Cortex of kidney (tissue), 1 donor: ENCODE data around the gene TMEM221.

ENCODE experiments used
- DNase-seq: peaks from one replicate; lab custom pipeline; 2025; lab: John Stamatoyannopoulos, UW

Gene TMEM221

GRCh38 chr19:17405250-17406045 lies 43.0 kb downstream of the TMEM221 start, which contains the start of gene BST2:
Gene BST2, minus strand, starts transcription at chr19:17405630. Its CDS starts 55 bp downstream, at chr19:17405575.
- DNase-seq = no peak

GRCh38 chr19:17404621-17405249 lies 43.7 kb downstream of the TMEM221 start:
- no peak for DNase-seq

DNA sequence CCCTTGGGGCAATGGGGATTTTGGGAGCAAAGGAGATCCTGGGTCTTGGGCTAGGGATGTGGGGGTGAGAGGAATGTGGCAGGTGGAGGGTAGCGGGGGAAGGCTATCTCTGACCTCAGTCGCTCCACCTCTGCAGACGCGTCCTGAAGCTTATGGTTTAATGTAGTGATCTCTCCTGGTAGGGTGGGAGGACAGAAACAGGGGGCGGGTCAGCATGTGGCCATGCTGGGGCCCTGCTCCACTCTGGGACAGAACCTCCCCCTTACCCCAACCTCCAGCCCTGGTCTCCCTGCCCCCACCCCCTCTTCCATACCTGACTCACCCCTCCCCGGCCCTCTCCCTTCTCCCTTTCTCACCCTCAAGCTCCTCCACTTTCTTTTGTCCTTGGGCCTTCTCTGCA lies 44.5 kb downstream of the TMEM221 start:
- no peak for DNase-seq

DNA sequence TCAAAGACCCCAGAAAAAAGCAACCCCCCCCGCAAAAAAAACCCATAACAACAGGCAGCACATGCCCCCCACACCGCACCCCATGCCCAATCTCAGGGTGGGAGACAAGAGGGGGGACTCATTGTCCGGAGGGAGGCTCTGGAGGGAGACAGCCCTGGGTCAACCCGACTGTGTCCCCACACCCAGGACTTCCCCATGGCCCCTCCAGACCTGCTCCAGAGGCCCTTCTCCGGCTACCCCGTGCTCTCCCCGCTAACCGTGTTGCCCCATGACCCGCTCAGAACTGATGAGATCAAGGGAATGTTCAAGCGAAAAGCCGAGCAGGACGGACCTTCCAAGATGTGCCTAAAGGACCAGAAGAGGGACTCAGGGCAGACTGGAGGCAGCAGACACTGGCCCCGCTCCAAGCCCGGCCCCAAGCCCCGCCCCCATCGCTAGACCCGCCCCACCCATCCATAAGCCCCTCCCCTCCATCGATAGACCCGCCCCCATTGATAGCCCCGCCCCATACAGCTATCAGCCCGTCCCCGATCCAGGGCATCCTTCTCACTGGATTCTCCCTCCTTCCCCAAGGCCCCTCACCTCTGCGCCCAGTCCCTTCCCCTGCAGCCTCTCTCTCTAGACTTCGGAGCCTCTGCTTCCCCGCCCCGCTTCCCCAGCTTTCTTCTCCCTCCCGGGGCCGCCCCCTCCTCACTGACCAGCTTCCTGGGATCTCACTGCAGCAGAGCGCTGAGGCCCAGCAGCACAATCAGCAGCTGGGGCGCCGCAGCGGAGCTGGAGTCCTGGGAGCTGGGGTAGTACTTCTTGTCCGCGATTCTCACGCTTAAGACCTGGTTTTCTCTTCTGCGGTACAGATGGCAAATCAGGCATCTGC lies 45.2 kb downstream of the TMEM221 start:
- no peak for DNase-seq

- DNase-seq = no peak
Measured at GRCh38 chr19:17401628-17402027, 46.8 kb downstream of the TMEM221 start.

- no peak for DNase-seq
Measured at GRCh38 chr19:17398902-17399527, 49.5 kb downstream of the TMEM221 start.

DNA sequence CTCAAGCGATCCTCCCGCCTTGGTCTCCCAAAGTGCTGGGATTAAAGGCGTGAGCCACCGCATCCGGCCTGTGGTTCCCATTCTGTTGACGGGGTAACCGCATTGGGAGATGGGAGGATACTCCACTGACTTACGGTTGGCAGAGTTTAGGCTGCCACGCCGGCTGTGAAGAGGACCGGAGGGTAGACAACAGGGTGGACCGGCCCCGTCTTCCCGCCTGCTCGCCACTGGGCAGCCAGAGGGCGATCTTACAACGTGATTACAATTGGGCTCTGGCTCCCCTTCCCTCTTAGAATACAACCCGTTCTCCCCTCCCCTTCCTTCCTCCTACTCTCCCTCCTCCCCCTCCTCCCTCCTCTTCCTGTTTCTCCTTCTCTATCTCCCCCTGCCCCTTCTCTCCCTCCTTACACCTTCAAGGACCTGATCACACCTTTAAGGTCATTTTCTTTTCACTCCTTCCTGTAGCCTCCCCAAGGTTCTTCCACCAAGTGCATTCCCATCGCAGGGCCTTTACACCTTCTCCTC lies 53.5 kb downstream of the TMEM221 start:
- no peak for DNase-seq

DNA sequence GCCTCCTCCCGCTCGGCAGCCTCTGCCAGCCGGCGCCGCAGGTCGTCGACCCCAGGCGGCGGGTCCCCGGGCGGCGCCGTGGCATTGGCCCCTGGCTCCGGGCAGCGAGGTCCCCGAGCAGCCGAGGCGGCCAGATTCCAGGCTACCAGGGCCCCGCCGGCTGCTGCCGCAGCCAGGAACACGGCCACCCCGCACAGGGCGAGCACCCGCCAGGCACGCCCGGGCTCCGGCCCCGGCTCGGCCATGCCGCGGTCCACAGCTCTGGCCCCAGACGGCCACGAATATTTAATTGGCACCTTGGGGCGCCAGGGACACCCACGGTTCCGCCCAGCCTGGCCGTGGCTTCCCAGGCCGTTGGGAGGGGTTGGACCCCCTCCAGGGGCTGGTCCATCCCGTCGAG lies 54.6 kb downstream of the TMEM221 start, which contains the start of gene CCDC194:
Gene CCDC194 (minus strand): TSS at position 283 of the 400 bp plus-strand sequence. CDS start 38 bp downstream, at position 245.
- DNase-seq = no peak

DNA sequence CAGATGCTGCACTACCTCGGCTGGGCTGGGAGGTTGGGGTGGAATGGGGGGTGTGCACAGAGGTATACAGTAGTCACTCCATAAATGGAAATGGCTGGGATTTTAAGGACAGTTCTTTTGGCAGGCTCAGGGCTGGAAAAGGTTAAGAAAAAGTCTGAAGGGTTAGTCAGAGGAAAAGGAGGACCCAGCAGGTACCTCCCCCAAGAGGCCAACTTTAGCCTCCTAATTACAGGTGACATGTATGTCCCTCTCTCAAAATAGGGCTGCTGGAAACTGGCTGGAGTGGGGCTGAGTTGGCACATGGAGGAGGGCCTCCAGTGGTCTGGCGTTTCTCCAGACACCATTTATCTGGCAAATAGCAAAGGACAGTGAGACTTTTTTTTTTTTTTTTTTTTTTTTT lies 55.5 kb downstream of the TMEM221 start:
- no peak for DNase-seq

- no peak for DNase-seq
Measured at GRCh38 chr19:17391371-17392151, 56.9 kb downstream of the TMEM221 start.

DNA sequence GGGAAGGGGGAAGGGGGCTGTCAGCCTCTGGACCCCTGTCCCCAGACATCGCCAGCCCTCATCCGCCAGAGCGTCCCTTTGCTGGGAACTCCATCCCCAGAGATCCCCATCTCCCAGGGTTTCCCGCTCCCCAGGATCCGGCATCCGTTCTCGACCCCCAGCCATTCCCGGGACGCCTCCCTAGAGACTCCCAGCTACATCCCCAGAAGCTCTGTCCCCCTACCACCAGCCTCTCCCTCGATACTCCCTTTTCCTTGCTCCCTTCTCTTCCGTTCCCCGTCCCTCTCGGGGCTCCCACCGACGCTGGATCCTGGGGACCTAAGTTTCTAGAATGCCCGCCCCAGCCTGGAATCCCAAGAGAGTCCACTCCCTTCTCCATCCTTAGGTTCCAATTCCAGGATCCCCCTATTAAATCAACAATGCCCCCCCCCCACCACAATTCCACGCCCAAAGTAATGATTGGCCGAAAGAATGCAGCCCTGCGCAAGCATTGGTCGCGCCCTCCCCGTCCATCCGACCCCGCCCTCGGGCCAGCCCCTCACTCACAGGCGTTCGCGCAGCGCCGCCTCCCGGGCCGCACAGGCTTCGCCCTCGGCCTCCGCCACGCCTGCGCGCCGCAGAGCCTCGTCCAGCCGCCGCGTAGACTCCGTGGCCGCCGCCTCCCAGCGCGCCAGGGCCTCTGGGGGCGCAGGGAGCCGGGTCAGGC lies 57.6 kb downstream of the TMEM221 start:
- DNase-seq = no peak

- no peak for DNase-seq
Measured at GRCh38 chr19:17389957-17390664, 58.4 kb downstream of the TMEM221 start.

- DNase-seq = no peak
Measured at GRCh38 chr19:17389288-17389687, 59.2 kb downstream of the TMEM221 start.

GRCh38 chr19:17385878-17386611 lies 62.4 kb downstream of the TMEM221 start:
- DNase-seq = no peak
